NCI-H524 (cell line): ENCODE data around the gene ROBO1.
"Not testable (repeated sequence)": the region's sequence is repeated elsewhere in the genome, so short reads cannot be mapped to it uniquely, and the experiment has no call there.

Experiments used
- DNase-seq, 2 experiments: peaks; one replicate each; lab custom pipeline; 2025; lab: John Stamatoyannopoulos, UW

The ROBO1 gene

GRCh38 chr3:79245284-79246138 lies 522.3 kb downstream of the ROBO1 start:
- DNase-seq: no peak

- no peak for DNase-seq
Measured at GRCh38 chr3:79236496-79236895, 531.3 kb downstream of the ROBO1 start.

- DNase-seq: no peak
Measured at GRCh38 chr3:79233431-79234060, 534.3 kb downstream of the ROBO1 start.

GRCh38 chr3:79230266-79230665 lies 537.5 kb downstream of the ROBO1 start:
- no peak for DNase-seq

GRCh38 chr3:79217096-79217495 lies 550.7 kb downstream of the ROBO1 start:
- DNase-seq: no peak

GRCh38 chr3:79215286-79215685 lies 552.5 kb downstream of the ROBO1 start:
- no peak for DNase-seq

- peak in 1 of 2 experiments; percentile 7 for DNase-seq
Measured at GRCh38 chr3:79211586-79212359, 556.0 kb downstream of the ROBO1 start.

GRCh38 chr3:79204351-79204750 lies 563.4 kb downstream of the ROBO1 start:
- peak; percentile 61 to 92 for DNase-seq

GRCh38 chr3:79203144-79203519 lies 564.7 kb downstream of the ROBO1 start:
- DNase-seq: peak in 1 of 2 experiments; percentile 42

- peak in 1 of 2 experiments; percentile 6 for DNase-seq
Measured at GRCh38 chr3:79202471-79203143, 565.2 kb downstream of the ROBO1 start.

GRCh38 chr3:79200456-79200855 lies 567.3 kb downstream of the ROBO1 start:
- DNase-seq: no peak

- no peak for DNase-seq
Measured at GRCh38 chr3:79199966-79200365, 567.8 kb downstream of the ROBO1 start.

GRCh38 chr3:79187426-79187825 lies 580.4 kb downstream of the ROBO1 start:
- peak in 1 of 2 experiments; percentile 76 for DNase-seq

GRCh38 chr3:79184251-79184650 lies 583.5 kb downstream of the ROBO1 start:
- no peak for DNase-seq

- no peak for DNase-seq
Measured at GRCh38 chr3:79183496-79183895, 584.3 kb downstream of the ROBO1 start.

GRCh38 chr3:79178471-79179180 lies 589.2 kb downstream of the ROBO1 start:
- DNase-seq: peak; percentile 77 to 94

- no peak for DNase-seq
Measured at GRCh38 chr3:79175870-79176269, 591.9 kb downstream of the ROBO1 start.

GRCh38 chr3:79173259-79173658 lies 594.5 kb downstream of the ROBO1 start:
- not testable (repeated sequence) for DNase-seq

GRCh38 chr3:79172241-79172640 lies 595.6 kb downstream of the ROBO1 start:
- DNase-seq: no peak

- no peak for DNase-seq
Measured at GRCh38 chr3:79170021-79170420, 597.8 kb downstream of the ROBO1 start.

GRCh38 chr3:79167651-79168416 lies 600.0 kb downstream of the ROBO1 start:
- DNase-seq: no peak
